Sigmoid colon (tissue), 4 donors: ENCODE measurements around the gene HSD17B4.

Experiments used
- EP300 ChIP-seq, 4 donors: sonication (generic); formaldehyde crosslinking; IDR thresholded peaks; one replicate each; pipeline ENCODE4 v1.6.1; 2017; ENCODE audit warnings: antibody characterized with exemption in 4 of 4
- POLR2A ChIP-seq, 2 donors: fragments of 450-650 bp; IDR thresholded peaks; one replicate each; pipeline ENCODE4 v1.6.1; 2016; ENCODE audit warnings: antibody characterized with exemption in 2 of 2, mild to moderate bottlenecking in 2 of 2, moderate library complexity in 2 of 2
- POLR2AphosphoS5 ChIP-seq, 4 donors: sonication (generic); formaldehyde crosslinking; IDR thresholded peaks; one replicate each; pipeline ENCODE4 v1.6.1; 2017; ENCODE audit warnings: antibody characterized with exemption in 4 of 4
- TF ChIP-seq, protein P1 (sequence below), 4 experiments: fragments of 450-650 bp in 3 of 4; fragments of 200-600 bp in 1 of 4; IDR thresholded peaks; one replicate each; pipeline ENCODE4 v1.5.1; 2016 to 2019; ENCODE audit warnings: antibody characterized with exemption in 4 of 4, mild to moderate bottlenecking in 3 of 4, moderate library complexity in 2 of 4

DNA sequence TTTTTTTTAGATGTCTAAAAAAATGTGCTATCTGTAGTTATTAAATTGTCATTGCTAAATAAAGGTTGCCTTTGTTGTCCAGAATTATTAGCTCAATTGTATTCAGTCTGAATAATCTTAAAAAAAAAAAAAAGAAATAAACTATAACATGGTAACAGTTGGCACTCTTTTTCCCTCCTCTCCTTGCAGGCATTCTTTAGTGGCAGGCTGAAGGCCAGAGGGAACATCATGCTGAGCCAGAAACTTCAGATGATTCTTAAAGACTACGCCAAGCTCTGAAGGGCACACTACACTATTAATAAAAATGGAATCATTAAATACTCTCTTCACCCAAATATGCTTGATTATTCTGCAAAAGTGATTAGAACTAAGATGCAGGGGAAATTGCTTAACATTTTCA is 89.4 kb downstream of the HSD17B4 start:
- TF ChIP-seq EP300 (IDR thresholded peaks at IDR 0.05) (no peak), POLR2A (IDR thresholded peaks at IDR 0.05) (no peak), POLR2AphosphoS5 (IDR thresholded peaks at IDR 0.05) (no peak)
- TF ChIP-seq, protein P1, sequence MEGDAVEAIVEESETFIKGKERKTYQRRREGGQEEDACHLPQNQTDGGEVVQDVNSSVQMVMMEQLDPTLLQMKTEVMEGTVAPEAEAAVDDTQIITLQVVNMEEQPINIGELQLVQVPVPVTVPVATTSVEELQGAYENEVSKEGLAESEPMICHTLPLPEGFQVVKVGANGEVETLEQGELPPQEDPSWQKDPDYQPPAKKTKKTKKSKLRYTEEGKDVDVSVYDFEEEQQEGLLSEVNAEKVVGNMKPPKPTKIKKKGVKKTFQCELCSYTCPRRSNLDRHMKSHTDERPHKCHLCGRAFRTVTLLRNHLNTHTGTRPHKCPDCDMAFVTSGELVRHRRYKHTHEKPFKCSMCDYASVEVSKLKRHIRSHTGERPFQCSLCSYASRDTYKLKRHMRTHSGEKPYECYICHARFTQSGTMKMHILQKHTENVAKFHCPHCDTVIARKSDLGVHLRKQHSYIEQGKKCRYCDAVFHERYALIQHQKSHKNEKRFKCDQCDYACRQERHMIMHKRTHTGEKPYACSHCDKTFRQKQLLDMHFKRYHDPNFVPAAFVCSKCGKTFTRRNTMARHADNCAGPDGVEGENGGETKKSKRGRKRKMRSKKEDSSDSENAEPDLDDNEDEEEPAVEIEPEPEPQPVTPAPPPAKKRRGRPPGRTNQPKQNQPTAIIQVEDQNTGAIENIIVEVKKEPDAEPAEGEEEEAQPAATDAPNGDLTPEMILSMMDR (IDR thresholded peaks at IDR 0.05), result no peak
